ENCODE measurements around the gene ABCD2.

DNA sequence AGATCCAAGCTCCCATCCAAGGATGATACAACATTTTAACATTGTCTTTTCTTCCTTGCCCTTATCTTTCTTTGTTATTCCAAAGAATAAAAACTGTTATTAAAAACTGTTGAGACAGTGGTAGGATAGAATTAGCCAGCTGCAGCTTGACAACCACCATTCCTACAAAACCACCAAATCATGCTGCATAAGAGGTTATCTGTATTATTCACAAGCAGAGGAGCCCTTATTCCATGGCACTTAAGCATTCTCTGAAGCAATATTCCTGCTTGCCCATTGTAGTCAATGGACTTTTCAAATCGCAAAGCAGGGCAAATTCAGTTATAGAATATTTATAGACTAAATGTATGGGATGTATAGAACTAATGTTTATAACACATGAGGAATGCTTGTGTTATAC is 3.4 kb downstream of the ABCD2 start:
- TF ChIP-seq, protein P1, sequence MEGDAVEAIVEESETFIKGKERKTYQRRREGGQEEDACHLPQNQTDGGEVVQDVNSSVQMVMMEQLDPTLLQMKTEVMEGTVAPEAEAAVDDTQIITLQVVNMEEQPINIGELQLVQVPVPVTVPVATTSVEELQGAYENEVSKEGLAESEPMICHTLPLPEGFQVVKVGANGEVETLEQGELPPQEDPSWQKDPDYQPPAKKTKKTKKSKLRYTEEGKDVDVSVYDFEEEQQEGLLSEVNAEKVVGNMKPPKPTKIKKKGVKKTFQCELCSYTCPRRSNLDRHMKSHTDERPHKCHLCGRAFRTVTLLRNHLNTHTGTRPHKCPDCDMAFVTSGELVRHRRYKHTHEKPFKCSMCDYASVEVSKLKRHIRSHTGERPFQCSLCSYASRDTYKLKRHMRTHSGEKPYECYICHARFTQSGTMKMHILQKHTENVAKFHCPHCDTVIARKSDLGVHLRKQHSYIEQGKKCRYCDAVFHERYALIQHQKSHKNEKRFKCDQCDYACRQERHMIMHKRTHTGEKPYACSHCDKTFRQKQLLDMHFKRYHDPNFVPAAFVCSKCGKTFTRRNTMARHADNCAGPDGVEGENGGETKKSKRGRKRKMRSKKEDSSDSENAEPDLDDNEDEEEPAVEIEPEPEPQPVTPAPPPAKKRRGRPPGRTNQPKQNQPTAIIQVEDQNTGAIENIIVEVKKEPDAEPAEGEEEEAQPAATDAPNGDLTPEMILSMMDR (IDR thresholded peaks at IDR 0.05) = no peak
- TF ChIP-seq POLR2A (IDR thresholded peaks at IDR 0.05) = no peak

Measured in uterus (tissue), 2 donors.